ENCODE results near the gene ACVR1B.

- TF ChIP-seq CTCF (IDR thresholded peaks at IDR 0.05) (no peak), POLR2A (IDR thresholded peaks at IDR 0.05) (no peak)
Measured at GRCh38 chr12:52013626-52014310, 62.3 kb downstream of the ACVR1B start.

All from prostate gland (tissue), 2 donors.